ENCODE measurements around the gene PRDM15.

GRCh38 chr21:41755934-41756773 is 123.0 kb downstream of the PRDM15 start:
- TF ChIP-seq EZH2phosphoT487 (IDR thresholded peaks at IDR 0.05; ENCODE audit: unreplicated experiment) (no peak), POLR2AphosphoS5 (IDR thresholded peaks at IDR 0.05; ENCODE audit: low read depth) (no peak)

All from GM23338 (cell line).